CD14-positive monocyte (primary cell): Measurements from ENCODE around the gene GAB1. TPM values are rescaled to one million over a fixed set of nuclear protein-coding genes. Genes with fewer than 3 reads are reported as not detected.

Source experiments
- DNase-seq, 3 donors: peaks; one replicate each; pipeline ENCODE4 v3.0.0-alpha.2; 2011 to 2022
- H2AFZ ChIP-seq: 2 replicates; pipeline ENCODE4 v1.6.0; 2012; ENCODE audit warnings: mild to moderate bottlenecking, low read depth, low read length, inconsistent platforms; ENCODE audit not compliant: insufficient read depth, poor library complexity, severe bottlenecking
- H3K27ac ChIP-seq, 2 donors: 1 replicate in 1 of 2; 2 replicates in 1 of 2; pipeline ENCODE4 v1.5.1; 2012 to 2013; ENCODE audit warnings: low read length in 2 of 2, control low read depth in 1 of 2, inconsistent platforms in 1 of 2, low read depth in 1 of 2, mild to moderate bottlenecking in 1 of 2
- H3K27me3 ChIP-seq, 2 donors: one replicate each; pipeline versions ENCODE4 v1.6.0 to v1.6.1; 2011 to 2013; ENCODE audit warnings: low read length in 2 of 2; ENCODE audit not compliant: control insufficient read depth in 2 of 2, insufficient read depth in 2 of 2
- H3K36me3 ChIP-seq, 2 donors: replicated peaks in 1 of 2; 1 replicate in 1 of 2; 2 replicates in 1 of 2; pipeline versions ENCODE4 v1.5.1 to v1.6.1; 2012 to 2013; ENCODE audit warnings: low read length in 2 of 2, control low read depth in 1 of 2, inconsistent platforms in 1 of 2, mild to moderate bottlenecking in 1 of 2; ENCODE audit not compliant: insufficient read depth in 2 of 2, control insufficient read depth in 1 of 2
- H3K4me1 ChIP-seq, 2 donors: 1 replicate in 1 of 2; 2 replicates in 1 of 2; pipeline versions ENCODE4 v1.5.1 to v1.6.1; 2012 to 2013; ENCODE audit warnings: low read length in 2 of 2, control low read depth in 1 of 2, inconsistent platforms in 1 of 2, mild to moderate bottlenecking in 1 of 2, moderate library complexity in 1 of 2; ENCODE audit not compliant: insufficient read depth in 2 of 2, control insufficient read depth in 1 of 2
- H3K4me2 ChIP-seq: replicated peaks from 2 replicates; pipeline ENCODE3; 2012; ENCODE audit warnings: low read length, moderate library complexity, mild to moderate bottlenecking; ENCODE audit not compliant: poor library complexity, severe bottlenecking; ENCODE audit errors: extremely low read depth
- H3K4me3 ChIP-seq, 3 experiments: fragments of 200-600 bp in 1 of 3; sonication (generic) in 1 of 3; replicated peaks in 1 of 3; 1 replicate in 2 of 3; 2 replicates in 1 of 3; pipeline ENCODE4 v1.5.1; 2011 to 2013; ENCODE audit warnings: low read length in 3 of 3, mild to moderate bottlenecking in 3 of 3, control low read depth in 2 of 3, low read depth in 2 of 3, inconsistent platforms in 1 of 3, moderate library complexity in 1 of 3
- H3K79me2 ChIP-seq: 2 replicates; pipeline ENCODE4 v1.6.0; 2012; ENCODE audit warnings: mild to moderate bottlenecking, control low read depth, inconsistent platforms, low read length, moderate library complexity; ENCODE audit not compliant: insufficient read depth
- H3K9ac ChIP-seq: 2 replicates; pipeline ENCODE4 v1.6.0; 2017; ENCODE audit warnings: low read length, mild to moderate bottlenecking; ENCODE audit not compliant: insufficient read depth, poor library complexity, severe bottlenecking
- H3K9me3 ChIP-seq, 2 donors: replicated peaks in 1 of 2; 1 replicate in 1 of 2; 2 replicates in 1 of 2; pipeline versions ENCODE4 v1.5.1 to v1.6.1; 2012 to 2013; ENCODE audit warnings: low read length in 2 of 2, control low read depth in 1 of 2; ENCODE audit not compliant: control insufficient read depth in 1 of 2, insufficient read depth in 1 of 2
- H4K20me1 ChIP-seq: 2 replicates; pipeline ENCODE4 v1.6.0; 2012; ENCODE audit warnings: mild to moderate bottlenecking, low read length, control low read depth, moderate library complexity; ENCODE audit not compliant: insufficient read depth
- H3K27ac Mint-ChIP-seq, 7 donors: one replicate each; pipeline ENCODE4 v1.8.0; 2020; ENCODE audit warnings: mild to moderate bottlenecking in 7 of 7, mixed read lengths in 7 of 7, moderate library complexity in 6 of 7, inconsistent platforms in 2 of 7
- H3K27me3 Mint-ChIP-seq, 3 donors: one replicate each; pipeline ENCODE4 v1.8.0; 2021 to 2022; ENCODE audit warnings: low read depth in 3 of 3, mild to moderate bottlenecking in 3 of 3, mixed read lengths in 3 of 3, moderate library complexity in 3 of 3, inconsistent platforms in 1 of 3
- H3K36me3 Mint-ChIP-seq, 2 donors: one replicate each; pipeline ENCODE4 v1.8.0; 2020; ENCODE audit warnings: mixed read lengths in 2 of 2, inconsistent platforms in 1 of 2, mild to moderate bottlenecking in 1 of 2
- H3K4me1 Mint-ChIP-seq: one replicate; pipeline ENCODE4 v1.8.0; 2020; ENCODE audit warnings: mild to moderate bottlenecking, mixed read lengths
- H3K4me3 Mint-ChIP-seq, 2 donors: one replicate each; pipeline ENCODE4 v1.8.0; 2020; ENCODE audit warnings: mild to moderate bottlenecking in 2 of 2, mixed read lengths in 2 of 2, moderate library complexity in 1 of 2
- H3K9me3 Mint-ChIP-seq, 7 donors: one replicate each; pipeline ENCODE4 v1.8.0; 2020 to 2022; ENCODE audit warnings: mixed read lengths in 7 of 7, mild to moderate bottlenecking in 6 of 7, moderate library complexity in 6 of 7, inconsistent platforms in 2 of 7
- CTCF ChIP-seq: fragments of 200-600 bp; IDR thresholded peaks from one replicate; pipeline ENCODE4 v1.8.0; 2022; ENCODE audit warnings: antibody characterized with exemption, mild to moderate bottlenecking
- WGBS: methylation state at CpG from one replicate; pipeline ENCODE4 v1.1.5; 2013; ENCODE audit warnings: missing lambda C conversion rate; ENCODE audit not compliant: insufficient coverage; 5-methylcytosine and 5-hydroxymethylcytosine counted together
- intact Hi-C, 2 donors: fragments of 100-400 bp; cut with micrococcal nuclease; formaldehyde crosslinking; loops; one replicate each; pipeline versions ENCODE4 v1.15.0 to v1.15.1; 2023
- polyA plus RNA-seq, 3 donors: library from polyadenylated mRNA; depleted of rRNA in 1 of 3; unstranded in 2 of 3; stranded (reverse) in 1 of 3; fragments of 300-500 nt in 2 of 3; fragments of >200 nt in 1 of 3; fragmentation: Illumina TruSeq in 2 of 3; gene quantifications; 1 replicate in 2 of 3; 2 replicates in 1 of 3; pipeline ENCODE4 v1.2.3, GENCODE V29; 2012 to 2021

Gene GAB1
- polyA plus RNA-seq, 3 donors: 0.55 to 7.3 (median 0.69) TPM

DNA sequence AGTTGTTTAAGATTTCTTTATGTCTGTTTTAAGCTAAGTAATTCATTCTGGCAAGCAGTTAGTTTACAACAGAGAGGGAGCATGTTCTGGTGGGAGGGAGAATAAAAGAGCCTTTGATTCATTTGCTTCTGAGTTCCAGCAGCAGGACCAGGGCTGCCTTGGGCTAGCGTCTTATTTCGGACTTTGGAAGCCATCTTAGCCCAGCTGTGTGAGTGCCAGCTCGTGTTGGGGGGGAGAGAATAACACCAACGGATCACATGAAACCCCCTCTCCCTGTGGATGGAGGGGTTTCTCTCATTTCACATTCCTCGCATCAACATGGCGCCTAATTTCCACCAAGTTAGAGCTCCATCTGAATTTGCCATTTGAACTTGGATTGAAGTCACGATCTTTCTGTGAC lies 7.4 kb downstream of the GAB1 start:
- Histone ChIP-seq H3K27ac (no peak overlapping the region), H3K4me3 (no peak overlapping the region), H3K4me2 (no peak overlapping the region), H3K4me1 (no peaks in the 10 kb centered on the region), H3K27me3 (no peaks in the 10 kb centered on the region), H3K36me3 (no peaks in the 10 kb centered on the region), H2AFZ (no peak overlapping the region), H3K79me2 (peaks cover 44% of the 10 kb centered on the region), H4K20me1 (peaks cover 67% of the 10 kb centered on the region), H3K9ac (no peak overlapping the region), H3K9me3 (no peaks in the 10 kb centered on the region)
- H3K36me3 Mint-ChIP-seq: peaks cover 2 to 5% of the 10 kb centered on the region in 2 donors
- H3K27ac Mint-ChIP-seq: peak overlapping the region in 1 of 7 donors; percentile 47
- DNase-seq: no peak
- no peak overlapping the region for H3K4me3 Mint-ChIP-seq
- TF ChIP-seq CTCF: no peak
- WGBS: 100% methylated on average over 1 of the region's 7 CpGs
- peaks cover 8% of the 10 kb centered on the region for H3K4me1 Mint-ChIP-seq
- peaks cover 0 to 3% (median 0%) of the 10 kb centered on the region in 3 donors for H3K27me3 Mint-ChIP-seq
- intact Hi-C loops: loop anchor here in 1 of 2 donors (10.0 kb wide), 1 partner anchor 171 kb away; the partner anchor contains the start of gene SMARCA5
- H3K9me3 Mint-ChIP-seq: no peaks in the 10 kb centered on the region

GRCh38 chr4:143344774-143345173 lies 8.1 kb downstream of the GAB1 start:
- H3K9me3 Mint-ChIP-seq: no peaks in the 10 kb centered on the region
- no peak for TF ChIP-seq CTCF
- Histone ChIP-seq H3K9ac (no peak overlapping the region), H3K4me2 (no peak overlapping the region), H2AFZ (no peak overlapping the region), H3K4me1 (no peaks in the 10 kb centered on the region), H3K27ac (no peak overlapping the region), H3K27me3 (no peaks in the 10 kb centered on the region), H3K36me3 (no peaks in the 10 kb centered on the region), H3K4me3 (no peak overlapping the region), H4K20me1 (peaks cover 59% of the 10 kb centered on the region), H3K79me2 (peaks cover 37% of the 10 kb centered on the region), H3K9me3 (no peaks in the 10 kb centered on the region)
- no peak overlapping the region for H3K27ac Mint-ChIP-seq
- no peak for DNase-seq
- WGBS: no CpG with 5 or more reads among the region's 4 CpGs
- peaks cover 0 to 5% of the 10 kb centered on the region in 2 donors for H3K36me3 Mint-ChIP-seq
- intact Hi-C loops: loop anchor here in 1 of 2 donors (10.0 kb wide), 1 partner anchor 170 kb away; the partner anchor contains the start of gene SMARCA5
- peaks cover 0 to 3% (median 0%) of the 10 kb centered on the region in 3 donors for H3K27me3 Mint-ChIP-seq
- H3K4me1 Mint-ChIP-seq: peaks cover under 1% of the 10 kb centered on the region
- no peak overlapping the region for H3K4me3 Mint-ChIP-seq
